HFFc6 (cell line): Measurements from ENCODE around the gene CCDC187. TPM values are rescaled to one million over a fixed set of nuclear protein-coding genes. Genes with fewer than 3 reads are reported as not detected.
A peak's percentile ranks its signal among the peaks of the same experiment; 100 is the strongest.

Source experiments
- DNase-seq: peaks from one replicate; pipeline ENCODE4 v3.0.0-alpha.2; 2018
- H3K27ac Mint-ChIP-seq: 2 replicates; pipeline ENCODE4 v1.8.0; 2020; ENCODE audit warnings: mild to moderate bottlenecking, mixed read lengths
- H3K27me3 Mint-ChIP-seq: 2 replicates; pipeline ENCODE4 v1.8.0; 2021; ENCODE audit warnings: mild to moderate bottlenecking, moderate library complexity, mixed read lengths; ENCODE audit not compliant: insufficient read depth
- H3K36me3 Mint-ChIP-seq: 2 replicates; pipeline ENCODE4 v1.8.0; 2021; ENCODE audit warnings: low read depth, mixed read lengths
- H3K4me1 Mint-ChIP-seq: 2 replicates; pipeline ENCODE4 v1.8.0; 2020; ENCODE audit warnings: low read depth, mixed read lengths
- H3K4me3 Mint-ChIP-seq: 2 replicates; pipeline ENCODE4 v1.8.0; 2020; ENCODE audit warnings: mild to moderate bottlenecking, moderate library complexity, mixed read lengths
- H3K9me3 Mint-ChIP-seq: 2 replicates; pipeline ENCODE4 v1.8.0; 2020; ENCODE audit warnings: mild to moderate bottlenecking, mixed read lengths
- CTCF ChIP-seq: fragments of 200-600 bp; sonication (generic); IDR thresholded peaks from 2 replicates; pipeline ENCODE4 v1.5.0; 2021; ENCODE audit warnings: antibody characterized with exemption, mild to moderate bottlenecking
- total RNA-seq, 6 experiments: library from RNA; stranded (reverse); fragmentation: NEBNext Ultra II Directional; extraction: Animal tissue kit (Norgen Biotek cat#: 25700); gene quantifications; 2 replicates in 1 of 6; 3 replicates in 5 of 6; pipeline ENCODE4 v1.2.3, GENCODE V29; 2021

Gene CCDC187
- total RNA-seq, 6 experiments from 2014 or later, result not detected

DNA sequence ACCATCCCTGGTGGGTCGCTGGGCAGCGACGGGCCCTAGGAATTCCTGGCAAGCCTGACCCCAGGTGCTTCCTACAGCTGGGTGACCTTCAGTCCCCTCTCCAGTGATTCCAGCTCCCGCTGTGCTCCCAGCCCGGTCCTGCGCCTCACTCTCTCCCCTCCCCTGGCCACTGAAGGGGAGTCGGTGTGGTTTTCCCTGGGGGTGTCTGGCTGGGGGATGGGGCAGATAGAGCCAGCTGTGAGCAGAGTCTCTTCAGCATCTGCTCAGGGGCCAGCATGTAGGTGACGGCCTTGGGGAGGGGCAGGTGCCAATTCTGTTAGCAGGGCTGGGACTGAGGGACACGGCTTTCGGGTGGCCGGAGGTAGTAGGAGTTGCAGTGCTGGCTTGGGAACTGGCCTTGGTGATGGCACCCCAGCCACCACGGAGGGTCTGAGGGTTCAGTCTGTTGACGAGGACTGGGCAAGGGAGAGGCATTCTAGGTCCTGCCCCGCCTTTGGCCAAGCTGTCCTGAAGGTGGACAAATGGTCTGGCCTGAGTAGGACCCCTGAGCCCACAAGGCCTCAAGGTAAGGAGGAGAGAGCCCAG lies 26.6 kb upstream of the CCDC187 start:
- no peaks in the 10 kb centered on the region; the same call in 1 of the 2 replicates for H3K36me3 Mint-ChIP-seq
- no peak overlapping the region; the same call in 1 of the 2 replicates for H3K27ac Mint-ChIP-seq
- H3K4me3 Mint-ChIP-seq, result peak overlapping the region; percentile 15; the same call in 1 of the 2 replicates
- H3K4me1 Mint-ChIP-seq, result peaks cover 22% of the 10 kb centered on the region
- no peaks in the 10 kb centered on the region for H3K9me3 Mint-ChIP-seq
- no peaks in the 10 kb centered on the region; the same call in none of the 2 replicates for H3K27me3 Mint-ChIP-seq
- DNase-seq, result no peak
- no peak for TF ChIP-seq CTCF

DNA sequence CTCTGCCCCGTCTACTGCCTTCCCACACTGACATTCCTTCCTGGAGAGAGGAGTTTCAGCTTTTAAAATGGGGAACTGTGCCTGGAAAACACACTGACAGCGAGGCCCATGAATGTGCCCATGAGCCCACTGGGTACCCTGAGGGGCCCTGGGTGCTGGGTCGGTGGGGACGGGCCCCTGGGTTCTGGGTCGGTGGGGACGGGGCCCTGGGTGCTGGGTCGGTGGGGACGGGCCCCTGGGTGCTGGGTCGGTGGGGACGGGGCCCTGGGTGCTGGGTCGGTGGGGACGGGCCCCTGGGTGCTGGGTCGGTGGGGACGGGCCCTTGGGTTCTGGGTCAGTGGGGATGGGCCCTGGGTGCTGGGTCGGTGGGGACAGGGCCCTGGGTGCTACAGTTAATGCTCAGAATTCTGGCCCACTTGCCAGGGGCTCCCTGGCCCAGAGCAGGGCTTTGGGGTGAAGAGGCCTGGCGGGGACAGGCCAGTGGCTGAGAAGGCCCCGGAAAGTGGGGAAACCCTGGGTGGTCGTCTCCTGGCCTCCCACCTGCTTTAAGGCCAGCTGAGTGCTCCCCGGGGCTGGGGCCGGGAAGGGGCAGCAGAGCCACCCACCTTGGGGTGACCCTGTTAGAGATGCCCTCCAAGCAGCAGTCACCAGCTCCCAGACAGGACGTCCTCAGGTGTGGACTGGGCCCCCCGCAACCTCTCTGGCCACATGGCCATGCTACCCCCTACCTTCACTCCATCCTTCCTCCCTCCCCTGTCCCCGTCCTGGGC lies 25.9 kb upstream of the CCDC187 start:
- Mint-ChIP-seq H3K9me3 (no peaks in the 10 kb centered on the region), H3K4me1 (peaks cover 22% of the 10 kb centered on the region), H3K4me3 (peak overlapping the region; percentile 98), H3K27me3 (no peaks in the 10 kb centered on the region; the same call in none of the 2 replicates), H3K27ac (peak overlapping the region; percentile 94), H3K36me3 (no peaks in the 10 kb centered on the region; the same call in 1 of the 2 replicates)
- no peak for DNase-seq
- no peak for TF ChIP-seq CTCF

GRCh38 chr9:136329211-136329627 lies 25.3 kb upstream of the CCDC187 start:
- Mint-ChIP-seq H3K4me1 (peaks cover 22% of the 10 kb centered on the region), H3K27ac (peak overlapping the region; percentile 94), H3K9me3 (no peaks in the 10 kb centered on the region), H3K36me3 (no peaks in the 10 kb centered on the region; the same call in 1 of the 2 replicates), H3K27me3 (no peaks in the 10 kb centered on the region; the same call in none of the 2 replicates), H3K4me3 (peak overlapping the region; percentile 98)
- no peak for TF ChIP-seq CTCF
- DNase-seq, result no peak

- Mint-ChIP-seq H3K36me3 (no peaks in the 10 kb centered on the region; the same call in 1 of the 2 replicates), H3K9me3 (no peaks in the 10 kb centered on the region), H3K27me3 (no peaks in the 10 kb centered on the region; the same call in none of the 2 replicates), H3K27ac (peak overlapping the region; percentile 94), H3K4me1 (peaks cover 22% of the 10 kb centered on the region), H3K4me3 (peak overlapping the region; percentile 98)
- TF ChIP-seq CTCF, result no peak
- peak; percentile 35 for DNase-seq
These were observed 24.7 kb upstream of the CCDC187 start for GRCh38 chr9:136328622-136329041.

- Mint-ChIP-seq H3K36me3 (no peaks in the 10 kb centered on the region; the same call in 1 of the 2 replicates), H3K9me3 (no peaks in the 10 kb centered on the region), H3K4me1 (peaks cover 22% of the 10 kb centered on the region), H3K27me3 (no peaks in the 10 kb centered on the region; the same call in none of the 2 replicates), H3K27ac (peak overlapping the region; percentile 94), H3K4me3 (peak overlapping the region; percentile 98)
- no peak for TF ChIP-seq CTCF
- no peak for DNase-seq
These were observed 24.2 kb upstream of the CCDC187 start for GRCh38 chr9:136328011-136328621.
